Upper lobe of left lung (tissue), 6 donors: ENCODE measurements around the gene TRIM10. TPM values are rescaled to one million over a fixed set of nuclear protein-coding genes. Genes with fewer than 3 reads are reported as not detected.
A peak's percentile ranks its signal among the peaks of the same experiment; 100 is the strongest.
"Not testable (repeated sequence)": the region's sequence is repeated elsewhere in the genome, so short reads cannot be mapped to it uniquely, and the experiment has no call there.

Experiments used
- ATAC-seq, 2 donors: fragments of 200-7000 bp; cut with Tn5 transposase; one replicate each; pipeline ENCODE4 v1.9.1; 2022; ENCODE audit warnings: mild to moderate bottlenecking in 2 of 2, moderate library complexity in 2 of 2; ENCODE audit not compliant: low FRiP score in 2 of 2
- DNase-seq, 2 donors: peaks; one replicate each; pipeline ENCODE4 v3.0.0-alpha.2; 2019 to 2020
- H3K27ac ChIP-seq, 4 donors: fragments of 200-600 bp; sonication (generic); one replicate each; pipeline ENCODE4 v1.5.1; 2016 to 2019
- H3K27me3 ChIP-seq, 4 donors: fragments of 200-600 bp; sonication (generic); one replicate each; pipeline ENCODE4 v1.5.1; 2017 to 2019
- H3K36me3 ChIP-seq, 4 donors: fragments of 200-600 bp; sonication (generic); one replicate each; pipeline ENCODE4 v1.5.1; 2016 to 2019
- H3K4me1 ChIP-seq, 4 donors: fragments of 200-600 bp; sonication (generic); one replicate each; pipeline ENCODE4 v1.5.1; 2018 to 2019
- H3K4me3 ChIP-seq, 4 donors: fragments of 200-600 bp; sonication (generic); one replicate each; pipeline ENCODE4 v1.5.1; 2017 to 2019; ENCODE audit warnings: mild to moderate bottlenecking in 2 of 4, moderate library complexity in 1 of 4
- H3K9me3 ChIP-seq, 4 donors: fragments of 200-600 bp; sonication (generic); one replicate each; pipeline ENCODE4 v1.5.1; 2018 to 2019
- EP300 ChIP-seq, 4 donors: sonication (generic); formaldehyde crosslinking; IDR thresholded peaks; one replicate each; pipeline ENCODE4 v1.5.1; 2017; ENCODE audit warnings: antibody characterized with exemption in 4 of 4, control low read depth in 2 of 4
- POLR2A ChIP-seq, 4 donors: fragments of 450-650 bp; IDR thresholded peaks; one replicate each; pipeline ENCODE4 v1.5.1; 2016 to 2017; ENCODE audit warnings: antibody characterized with exemption in 4 of 4, mild to moderate bottlenecking in 2 of 4
- POLR2AphosphoS5 ChIP-seq, 2 donors: sonication (generic); formaldehyde crosslinking; IDR thresholded peaks; one replicate each; pipeline ENCODE4 v1.5.1; 2017; ENCODE audit warnings: antibody characterized with exemption in 2 of 2
- WGBS, 2 donors: methylation state at CpG; one replicate each; pipeline ENCODE4 v1.1.5; 2017 to 2018; 5-methylcytosine and 5-hydroxymethylcytosine counted together
- total RNA-seq, 6 donors: library from RNA; depleted of rRNA in 4 of 6; stranded (reverse); fragments of >200 nt in 4 of 6; gene quantifications; one replicate each; pipeline versions ENCODE4 v1.1.0 to v1.2.1, GENCODE V29; 2016 to 2021
- TF ChIP-seq, protein P1 (sequence below), 6 experiments: fragments of 450-650 bp in 4 of 6; fragments of 200-600 bp in 2 of 6; sonication (generic) in 2 of 6; IDR thresholded peaks; one replicate each; pipeline ENCODE4 v1.5.1; 2016 to 2019; ENCODE audit warnings: antibody characterized with exemption in 6 of 6
- donor health status: DM: no; HTN: no; CAD: no; lungs with moderate emphysema.
- donor health status: DM: no; HTN: yes; CAD: no; lungs with severe emphysema.

TRIM10 gene
- total RNA-seq, 6 donors from 2014 or later = 0.07 to 1.4 (median 0.13) TPM; not detected in 2

DNA sequence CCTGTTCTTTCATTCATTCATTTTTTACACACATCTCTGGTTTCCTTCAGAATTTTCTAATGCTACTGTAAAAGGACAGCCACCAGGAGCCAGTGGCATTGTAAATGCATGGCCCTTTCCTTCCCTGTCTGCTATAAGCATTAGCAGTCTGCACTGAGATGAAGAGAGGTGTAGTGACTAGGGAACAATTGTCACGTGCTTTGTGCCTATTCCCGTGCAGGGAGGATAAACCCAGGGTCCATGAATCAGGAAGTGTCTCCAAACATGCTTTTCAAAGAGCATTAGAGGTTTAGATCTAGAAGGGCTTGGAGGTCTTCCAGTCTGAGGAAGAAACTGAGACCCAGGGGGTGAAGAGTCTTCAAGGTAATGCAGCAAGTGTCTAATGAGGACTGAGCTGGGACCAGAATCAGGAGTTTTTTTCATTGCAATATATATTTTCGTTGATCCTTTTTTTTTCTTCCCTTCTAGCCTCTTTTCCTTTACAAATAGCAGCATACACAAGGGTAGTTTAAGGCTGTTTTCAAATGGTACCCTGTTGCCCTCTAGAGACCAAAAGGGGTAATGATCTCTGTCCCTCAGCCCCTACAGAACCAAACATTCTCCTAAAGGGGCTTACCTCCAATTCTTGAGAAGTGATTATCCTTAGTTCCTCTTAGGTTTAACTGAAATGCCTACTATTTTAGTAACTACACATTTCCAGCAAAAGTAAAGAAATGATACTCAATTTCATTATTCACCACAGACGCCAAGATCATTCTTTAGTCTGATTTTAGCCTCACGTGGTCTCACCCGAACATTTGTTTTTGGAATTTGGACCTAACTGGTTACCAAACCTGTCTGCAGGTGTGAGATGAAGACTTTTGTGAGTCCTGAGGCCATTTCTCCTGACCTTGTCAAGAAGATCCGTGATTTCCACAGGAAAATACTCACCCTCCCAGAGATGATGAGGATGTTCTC, 8.9 kb upstream of the TRIM10 start:
- Histone ChIP-seq H3K4me3 (no peak overlapping the region), H3K36me3 (no peaks in the 10 kb centered on the region), H3K27me3 (peaks cover 0 to 25% (median 10%) of the 10 kb centered on the region in 4 donors), H3K27ac (no peak overlapping the region), H3K9me3 (no peaks in the 10 kb centered on the region), H3K4me1 (peaks cover 0 to 12% (median 10%) of the 10 kb centered on the region in 4 donors)
- DNase-seq (no peak), ATAC-seq (peak in 1 of 2 donors; percentile 89)
- TF ChIP-seq EP300 (IDR thresholded peaks at IDR 0.05) = no peak
- TF ChIP-seq, protein P1, sequence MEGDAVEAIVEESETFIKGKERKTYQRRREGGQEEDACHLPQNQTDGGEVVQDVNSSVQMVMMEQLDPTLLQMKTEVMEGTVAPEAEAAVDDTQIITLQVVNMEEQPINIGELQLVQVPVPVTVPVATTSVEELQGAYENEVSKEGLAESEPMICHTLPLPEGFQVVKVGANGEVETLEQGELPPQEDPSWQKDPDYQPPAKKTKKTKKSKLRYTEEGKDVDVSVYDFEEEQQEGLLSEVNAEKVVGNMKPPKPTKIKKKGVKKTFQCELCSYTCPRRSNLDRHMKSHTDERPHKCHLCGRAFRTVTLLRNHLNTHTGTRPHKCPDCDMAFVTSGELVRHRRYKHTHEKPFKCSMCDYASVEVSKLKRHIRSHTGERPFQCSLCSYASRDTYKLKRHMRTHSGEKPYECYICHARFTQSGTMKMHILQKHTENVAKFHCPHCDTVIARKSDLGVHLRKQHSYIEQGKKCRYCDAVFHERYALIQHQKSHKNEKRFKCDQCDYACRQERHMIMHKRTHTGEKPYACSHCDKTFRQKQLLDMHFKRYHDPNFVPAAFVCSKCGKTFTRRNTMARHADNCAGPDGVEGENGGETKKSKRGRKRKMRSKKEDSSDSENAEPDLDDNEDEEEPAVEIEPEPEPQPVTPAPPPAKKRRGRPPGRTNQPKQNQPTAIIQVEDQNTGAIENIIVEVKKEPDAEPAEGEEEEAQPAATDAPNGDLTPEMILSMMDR (IDR thresholded peaks at IDR 0.05) = peak; percentile 54 to 84 (median 72)
- WGBS, 2 donors = 26 to 27% methylated on average over 7 of the region's 7 CpGs

DNA sequence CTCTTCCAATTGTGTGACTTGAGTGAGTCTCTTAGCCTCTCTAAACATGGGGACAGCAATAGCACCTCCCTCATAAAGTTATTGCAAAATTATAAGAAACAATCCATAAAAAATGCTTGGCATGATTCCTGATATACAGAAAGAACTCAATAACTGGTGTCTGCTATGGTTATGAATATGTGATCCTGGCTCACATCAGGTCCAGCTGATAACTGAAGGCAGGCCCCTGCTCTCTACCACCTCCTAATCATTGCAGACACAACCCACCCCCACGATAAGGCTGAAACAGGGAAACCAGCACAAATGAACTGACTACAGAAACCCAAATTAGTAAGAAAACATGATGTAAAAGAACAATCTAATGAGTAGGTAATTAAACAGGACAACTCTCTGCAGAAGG, 7.7 kb upstream of the TRIM10 start:
- no peaks in the 10 kb centered on the region for H3K36me3 ChIP-seq
- no peak overlapping the region for H3K27ac ChIP-seq
- peaks cover 0 to 12% (median 10%) of the 10 kb centered on the region in 4 donors for H3K4me1 ChIP-seq
- peaks cover 0 to 25% (median 10%) of the 10 kb centered on the region in 4 donors for H3K27me3 ChIP-seq
- TF ChIP-seq POLR2A (IDR thresholded peaks at IDR 0.05) = no peak
- no peak for TF ChIP-seq POLR2AphosphoS5 (IDR thresholded peaks at IDR 0.05)
- no peak for TF ChIP-seq EP300 (IDR thresholded peaks at IDR 0.05)
- TF ChIP-seq, protein P1 (IDR thresholded peaks at IDR 0.05) = no peak
- WGBS, 2 donors = 74 to 75% methylated on average over 1 of the region's 1 CpG
- H3K4me3 ChIP-seq = no peak overlapping the region
- no peaks in the 10 kb centered on the region for H3K9me3 ChIP-seq
- ATAC-seq (no peak), DNase-seq (no peak)

DNA sequence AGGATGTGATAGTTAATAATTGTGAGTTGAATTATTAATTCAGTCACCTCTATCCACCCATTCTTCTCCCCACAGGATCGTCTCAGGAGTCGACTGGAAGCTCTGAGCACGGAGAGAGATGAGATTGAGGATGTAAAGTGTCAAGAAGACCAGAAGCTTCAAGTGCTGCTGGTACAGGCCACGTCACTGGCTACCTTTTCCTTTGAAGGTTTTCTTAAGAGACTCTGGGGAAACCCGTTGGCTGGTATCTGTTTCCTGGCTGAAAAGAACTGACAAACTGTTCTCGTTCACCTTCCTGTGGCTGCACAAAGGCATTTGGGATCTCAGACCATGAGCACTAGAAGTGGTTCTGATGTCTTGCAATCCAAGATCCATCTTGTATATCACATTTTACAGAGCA, 6.1 kb upstream of the TRIM10 start:
- 41 to 60% methylated on average over 6 of the region's 6 CpGs for WGBS, 2 donors
- TF ChIP-seq POLR2AphosphoS5 (IDR thresholded peaks at IDR 0.05) (no peak), POLR2A (IDR thresholded peaks at IDR 0.05) (no peak), EP300 (IDR thresholded peaks at IDR 0.05) (no peak)
- TF ChIP-seq, protein P1 (IDR thresholded peaks at IDR 0.05) = no peak
- no peak for DNase-seq
- Histone ChIP-seq H3K4me1 (peaks cover 0 to 12% (median 7%) of the 10 kb centered on the region in 4 donors), H3K27me3 (peaks cover 0 to 20% (median 5%) of the 10 kb centered on the region in 4 donors), H3K36me3 (no peaks in the 10 kb centered on the region), H3K4me3 (no peak overlapping the region), H3K27ac (no peak overlapping the region), H3K9me3 (no peaks in the 10 kb centered on the region)
- ATAC-seq = no peak

DNA sequence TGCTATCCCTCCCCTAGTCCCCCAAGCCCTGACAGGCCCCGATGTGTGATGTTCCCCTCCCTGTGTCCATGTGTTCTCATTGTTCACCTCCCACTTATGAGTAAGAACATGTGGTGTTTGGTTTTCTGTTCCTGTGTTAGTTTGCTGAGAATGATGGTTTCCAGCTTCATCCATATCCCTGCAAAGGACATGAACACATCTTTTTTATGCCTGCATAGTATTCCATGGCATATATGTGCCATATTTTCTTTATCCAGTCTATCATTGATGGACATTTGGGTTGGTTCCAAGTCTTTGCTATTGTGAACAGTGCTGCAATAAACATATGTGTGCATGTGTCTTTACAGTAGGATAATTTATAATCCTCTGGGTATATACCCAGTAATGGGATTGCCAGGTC, 4.2 kb upstream of the TRIM10 start:
- H3K27ac ChIP-seq, DNase-seq, H3K36me3 ChIP-seq, H3K4me3 ChIP-seq, H3K27me3 ChIP-seq, ATAC-seq, H3K9me3 ChIP-seq, H3K4me1 ChIP-seq: not testable (repeated sequence)
- WGBS, 2 donors = 92 to 96% methylated on average over 1 of the region's 1 CpG

DNA sequence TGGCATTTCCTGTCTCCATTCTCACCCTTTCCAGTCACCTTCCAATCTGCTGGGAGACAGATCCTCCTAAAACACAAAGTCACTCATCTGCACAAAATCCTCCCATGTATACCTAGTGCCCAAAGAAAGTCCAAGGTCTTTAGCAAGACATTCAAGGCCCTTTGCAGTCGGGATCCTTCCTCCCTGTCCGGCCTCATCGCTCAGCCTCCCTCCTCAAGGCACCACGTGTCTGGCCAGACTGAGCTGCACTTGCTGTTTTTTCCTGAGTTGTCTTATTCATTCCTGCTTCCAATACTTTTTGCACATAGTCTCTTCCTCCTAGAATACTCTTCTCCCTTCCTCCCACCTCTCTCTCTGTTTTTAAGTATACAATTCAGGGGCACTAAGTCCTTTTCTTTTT, 3.7 kb upstream of the TRIM10 start:
- H3K27me3 ChIP-seq = no peaks in the 10 kb centered on the region
- H3K36me3 ChIP-seq = no peaks in the 10 kb centered on the region
- H3K4me1 ChIP-seq = peaks cover 0 to 2% (median 0%) of the 10 kb centered on the region in 4 donors
- H3K27ac ChIP-seq = no peak overlapping the region
- no peak for ATAC-seq
- TF ChIP-seq EP300 (IDR thresholded peaks at IDR 0.05) (no peak), POLR2AphosphoS5 (IDR thresholded peaks at IDR 0.05) (no peak), POLR2A (IDR thresholded peaks at IDR 0.05) (no peak)
- TF ChIP-seq, protein P1 (IDR thresholded peaks at IDR 0.05) = no peak
- no peak overlapping the region for H3K4me3 ChIP-seq
- WGBS, 2 donors = 82 to 90% methylated on average over 4 of the region's 4 CpGs
- DNase-seq = no peak
- no peaks in the 10 kb centered on the region for H3K9me3 ChIP-seq
